Adrenal gland (tissue), 5 donors: ENCODE measurements around the gene RAD51D.
"Not testable (repeated sequence)": the region's sequence is repeated elsewhere in the genome, so short reads cannot be mapped to it uniquely, and the experiment has no call there.

Experiments
- CTCF ChIP-seq, 6 experiments: fragments of 450-650 bp in 4 of 6; fragments of 200-600 bp in 2 of 6; sonication (generic) in 1 of 6; IDR thresholded peaks; 1 replicate in 5 of 6; 2 replicates in 1 of 6; pipeline versions ENCODE4 v1.5.1 to v1.8.0; 2016 to 2021; ENCODE audit warnings: antibody characterized with exemption in 6 of 6, mild to moderate bottlenecking in 2 of 6, moderate library complexity in 1 of 6
- POLR2A ChIP-seq, 2 donors: fragments of 450-650 bp; IDR thresholded peaks; one replicate each; pipeline ENCODE4 v1.6.1; 2017; ENCODE audit warnings: antibody characterized with exemption in 2 of 2, mild to moderate bottlenecking in 2 of 2, moderate library complexity in 1 of 2
- donor health status: DM: no; HTN: no; CAD: no.

- TF ChIP-seq POLR2A, CTCF (IDR thresholded peaks at IDR 0.05): not testable (repeated sequence)
Measured at GRCh38 chr17:35151080-35151479, 31.4 kb upstream of the RAD51D start.
